ENCODE data around the gene MRPS30. TPM values are rescaled to one million over a fixed set of nuclear protein-coding genes. Genes with fewer than 3 reads are reported as not detected.
A peak's percentile ranks its signal among the peaks of the same experiment; 100 is the strongest.

MRPS30 gene
- total and polyA plus RNA-seq, 2 of the 4 experiments (the other 2 are of a cell fraction): 18.3 to 51.4 TPM

DNA sequence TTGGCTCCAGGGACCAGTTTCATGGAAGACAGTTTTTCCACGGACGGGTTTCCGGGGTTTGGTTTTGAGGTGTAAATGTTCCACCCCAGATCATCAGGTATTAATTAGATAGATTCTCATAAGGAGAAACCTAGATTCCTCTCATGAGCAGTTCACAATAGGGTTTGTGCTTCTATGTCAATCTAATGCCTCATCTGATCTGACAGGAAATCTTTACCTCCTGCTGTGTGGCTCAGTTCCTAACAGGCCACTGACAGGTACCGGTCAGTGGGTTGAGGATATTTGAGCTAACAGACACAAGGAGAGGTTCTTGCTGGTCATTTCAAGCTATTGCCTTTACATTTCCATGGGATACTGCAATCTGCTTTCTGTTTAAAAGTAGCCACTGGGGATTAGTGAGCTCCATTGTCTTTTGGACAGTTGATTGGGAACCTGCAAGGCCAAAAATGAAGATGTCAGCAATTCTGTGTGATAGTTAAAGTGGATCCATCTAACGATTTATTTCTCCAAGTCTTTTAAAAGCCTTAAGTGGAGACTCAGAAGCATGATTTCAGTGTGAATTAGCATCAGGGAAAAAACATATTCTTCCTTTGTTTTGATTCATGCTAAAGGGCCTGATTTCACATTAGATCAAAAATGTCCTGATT is 38.6 kb downstream of the MRPS30 start:
- POLR2A ChIA-PET (ENCODE audit: unreplicated experiment): no interaction called here

More for the DNA sequence above, 38.6 kb downstream of the MRPS30 start:
- Histone ChIP-seq H2BK5ac (ENCODE audit: low read depth, low read length, poor library complexity, severe bottlenecking) (no peak overlapping the region), H3K4ac (ENCODE audit: low read depth, low read length) (no peak overlapping the region), H2BK15ac (ENCODE audit: low read depth, low read length) (no peak overlapping the region), H4K91ac (ENCODE audit: insufficient read depth, low read depth, low read length) (no peak overlapping the region), H3K79me1 (ENCODE audit: low read depth in 1 of 2, low read length in 2 of 2) (no peaks in the 10 kb centered on the region), H2BK20ac (ENCODE audit: low read depth, low read length) (no peak overlapping the region), H3K9me3 (ENCODE audit: control insufficient read depth, insufficient read depth, low read length) (no peaks in the 10 kb centered on the region), H3K9ac (ENCODE audit: low read depth, low read length) (no peak overlapping the region), H4K5ac (ENCODE audit: low read depth, low read length) (no peak overlapping the region), H2AFZ (replicated peaks; ENCODE audit: low read length, poor library complexity) (no peak overlapping the region), H3K27ac (ENCODE audit: insufficient read depth, low read length) (no peak overlapping the region), H3K9me1 (ENCODE audit: insufficient read depth, low read length) (no peaks in the 10 kb centered on the region), H3K4me1 (ENCODE audit: control insufficient read depth, insufficient read depth, low read length) (no peaks in the 10 kb centered on the region), H3K56ac (ENCODE audit: extremely low read depth, insufficient read depth, low read length) (no peak overlapping the region), H4K8ac (ENCODE audit: low read depth in 2 of 2, low read length in 2 of 2) (no peak overlapping the region), H3K4me3 (ENCODE audit: insufficient read depth, low read depth, low read length) (no peak overlapping the region), H3K23ac (ENCODE audit: low read depth, low read length) (no peak overlapping the region), H2AK9ac (replicated peaks; ENCODE audit: low read depth, low read length, poor library complexity) (no peak overlapping the region), H3K14ac (replicated peaks; ENCODE audit: low read depth, low read length) (no peak overlapping the region), H3K27me3 (ENCODE audit: control insufficient read depth, insufficient read depth, low read length) (no peaks in the 10 kb centered on the region), H3K18ac (ENCODE audit: low read depth, low read length) (no peak overlapping the region), H3K36me3 (ENCODE audit: control insufficient read depth, insufficient read depth, low read length) (no peaks in the 10 kb centered on the region), H2AK5ac (ENCODE audit: low read depth, low read length) (no peak overlapping the region), H3K4me2 (ENCODE audit: low read depth, low read length) (no peak overlapping the region), H4K20me1 (ENCODE audit: insufficient read depth, low read length) (no peaks in the 10 kb centered on the region), H2BK120ac (ENCODE audit: low read depth, low read length) (no peak overlapping the region)
- in situ Hi-C loops (cut with MboI; ENCODE audit: low sequenced_read_pairs): no loop called here
- no TSS peak for BruUV-seq (replicated peaks)
- peak; percentile 86 for TF ChIP-seq MAFK (IDR thresholded peaks at IDR 0.05; ENCODE audit: low read depth, low read length)
- TF ChIP-seq, protein P1, sequence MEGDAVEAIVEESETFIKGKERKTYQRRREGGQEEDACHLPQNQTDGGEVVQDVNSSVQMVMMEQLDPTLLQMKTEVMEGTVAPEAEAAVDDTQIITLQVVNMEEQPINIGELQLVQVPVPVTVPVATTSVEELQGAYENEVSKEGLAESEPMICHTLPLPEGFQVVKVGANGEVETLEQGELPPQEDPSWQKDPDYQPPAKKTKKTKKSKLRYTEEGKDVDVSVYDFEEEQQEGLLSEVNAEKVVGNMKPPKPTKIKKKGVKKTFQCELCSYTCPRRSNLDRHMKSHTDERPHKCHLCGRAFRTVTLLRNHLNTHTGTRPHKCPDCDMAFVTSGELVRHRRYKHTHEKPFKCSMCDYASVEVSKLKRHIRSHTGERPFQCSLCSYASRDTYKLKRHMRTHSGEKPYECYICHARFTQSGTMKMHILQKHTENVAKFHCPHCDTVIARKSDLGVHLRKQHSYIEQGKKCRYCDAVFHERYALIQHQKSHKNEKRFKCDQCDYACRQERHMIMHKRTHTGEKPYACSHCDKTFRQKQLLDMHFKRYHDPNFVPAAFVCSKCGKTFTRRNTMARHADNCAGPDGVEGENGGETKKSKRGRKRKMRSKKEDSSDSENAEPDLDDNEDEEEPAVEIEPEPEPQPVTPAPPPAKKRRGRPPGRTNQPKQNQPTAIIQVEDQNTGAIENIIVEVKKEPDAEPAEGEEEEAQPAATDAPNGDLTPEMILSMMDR (conservative IDR thresholded peaks at IDR 0.05; ENCODE audit: low read depth, low read length): no peak
- dilution Hi-C loops (cut with HindIII; ENCODE audit: low sequenced_read_pairs, unreplicated experiment): no loop called here
- no CpG with 5 or more reads among the region's 5 CpGs for WGBS, 2 experiments (ENCODE audit: extremely low coverage in 2 of 2, insufficient read length in 1 of 2)
- CTCF ChIA-PET: no interaction called here
- ATAC-seq (ENCODE audit: low read depth) (no peak), DNase-seq (no peak)
- intact Hi-C loops (cut with micrococcal nuclease): no loop called here

All from IMR-90 (cell line).